ACC112 (cell line): ENCODE measurements around the gene ATG101.

Source experiments
- H2AFZ ChIP-seq: fragments of 200-600 bp; sonication (generic); one replicate; pipeline ENCODE4 v1.6.0; 2017; ENCODE audit warnings: antibody characterized with exemption, low read length; ENCODE audit not compliant: unreplicated experiment
- H3K27ac ChIP-seq: fragments of 200-600 bp; sonication (generic); 2 replicates; pipeline ENCODE4 v1.5.1; 2014; ENCODE audit warnings: low read depth, mild to moderate bottlenecking, antibody characterized with exemption, low read length, moderate library complexity
- H3K27me3 ChIP-seq: fragments of 200-600 bp; sonication (generic); 2 replicates; pipeline ENCODE4 v1.6.1; 2014; ENCODE audit warnings: mild to moderate bottlenecking, antibody characterized with exemption, low read length, moderate library complexity, mixed read lengths; ENCODE audit not compliant: insufficient read depth
- H3K36me3 ChIP-seq: fragments of 200-600 bp; sonication (generic); 2 replicates; pipeline ENCODE4 v1.6.1; 2016; ENCODE audit warnings: mild to moderate bottlenecking, antibody characterized with exemption, low read length, moderate library complexity, mixed read lengths; ENCODE audit not compliant: insufficient read depth
- H3K4me1 ChIP-seq: fragments of 200-600 bp; sonication (generic); one replicate; pipeline ENCODE4 v1.6.1; 2016; ENCODE audit warnings: low read length, mixed read lengths; ENCODE audit not compliant: insufficient read depth, unreplicated experiment, control insufficient read depth
- H3K4me3 ChIP-seq: fragments of 200-600 bp; sonication (generic); 2 replicates; pipeline ENCODE4 v1.5.1; 2014; ENCODE audit warnings: mild to moderate bottlenecking, low read depth, low read length
- H3K79me2 ChIP-seq: fragments of 200-600 bp; sonication (generic); one replicate; pipeline ENCODE4 v1.6.0; 2016; ENCODE audit warnings: low read length; ENCODE audit not compliant: control insufficient read depth, unreplicated experiment, insufficient read depth

The ATG101 gene

DNA sequence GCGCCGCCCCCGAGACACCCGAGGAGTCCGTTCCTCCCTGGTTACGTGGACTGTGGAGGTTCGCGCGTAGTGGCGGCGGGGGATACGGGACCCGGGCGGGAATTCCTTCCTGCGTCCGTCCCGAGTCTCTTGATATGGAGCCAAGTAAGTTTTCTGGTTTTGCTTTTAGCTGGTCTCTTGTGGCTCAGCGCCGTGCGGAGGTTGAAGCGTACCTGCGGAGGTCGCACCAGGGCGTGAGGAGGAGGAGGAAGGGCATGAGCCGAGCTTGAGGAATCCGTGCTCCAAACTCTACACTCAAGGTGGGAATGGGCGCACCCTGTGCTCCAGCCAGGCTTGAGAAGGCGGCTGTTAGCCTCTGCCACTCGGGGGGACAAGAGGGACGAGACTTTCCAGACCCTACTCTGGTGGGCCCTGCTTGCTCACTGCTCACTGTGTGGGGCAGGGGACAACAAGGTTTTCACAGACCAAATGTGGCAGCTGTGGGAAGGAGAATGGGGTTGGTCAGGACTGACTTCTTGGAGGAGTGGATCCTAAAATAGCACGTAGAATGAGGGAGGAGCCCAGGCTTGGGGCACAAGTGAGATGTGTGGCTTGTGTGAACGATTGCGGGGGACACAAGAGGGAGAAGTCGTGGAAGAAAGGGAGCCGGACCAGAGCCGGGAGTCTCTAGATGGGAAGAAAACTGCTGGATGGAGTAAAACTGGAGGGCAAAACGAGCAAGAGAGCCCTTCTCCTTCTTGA is 577 bp downstream of the ATG101 start:
- H3K27me3 ChIP-seq = no peaks in the 10 kb centered on the region
- H2AFZ ChIP-seq = peak overlapping the region; percentile 73
- H3K4me3 ChIP-seq = peak overlapping the region; percentile 96
- H3K4me1 ChIP-seq = peaks cover 61% of the 10 kb centered on the region
- H3K27ac ChIP-seq = peak overlapping the region; percentile 88
- peaks cover 51% of the 10 kb centered on the region for H3K79me2 ChIP-seq
- 0 out of 2 replicates have a peak, but pooled peaks cover 4% of the 10 kb centered on the region for H3K36me3 ChIP-seq

DNA sequence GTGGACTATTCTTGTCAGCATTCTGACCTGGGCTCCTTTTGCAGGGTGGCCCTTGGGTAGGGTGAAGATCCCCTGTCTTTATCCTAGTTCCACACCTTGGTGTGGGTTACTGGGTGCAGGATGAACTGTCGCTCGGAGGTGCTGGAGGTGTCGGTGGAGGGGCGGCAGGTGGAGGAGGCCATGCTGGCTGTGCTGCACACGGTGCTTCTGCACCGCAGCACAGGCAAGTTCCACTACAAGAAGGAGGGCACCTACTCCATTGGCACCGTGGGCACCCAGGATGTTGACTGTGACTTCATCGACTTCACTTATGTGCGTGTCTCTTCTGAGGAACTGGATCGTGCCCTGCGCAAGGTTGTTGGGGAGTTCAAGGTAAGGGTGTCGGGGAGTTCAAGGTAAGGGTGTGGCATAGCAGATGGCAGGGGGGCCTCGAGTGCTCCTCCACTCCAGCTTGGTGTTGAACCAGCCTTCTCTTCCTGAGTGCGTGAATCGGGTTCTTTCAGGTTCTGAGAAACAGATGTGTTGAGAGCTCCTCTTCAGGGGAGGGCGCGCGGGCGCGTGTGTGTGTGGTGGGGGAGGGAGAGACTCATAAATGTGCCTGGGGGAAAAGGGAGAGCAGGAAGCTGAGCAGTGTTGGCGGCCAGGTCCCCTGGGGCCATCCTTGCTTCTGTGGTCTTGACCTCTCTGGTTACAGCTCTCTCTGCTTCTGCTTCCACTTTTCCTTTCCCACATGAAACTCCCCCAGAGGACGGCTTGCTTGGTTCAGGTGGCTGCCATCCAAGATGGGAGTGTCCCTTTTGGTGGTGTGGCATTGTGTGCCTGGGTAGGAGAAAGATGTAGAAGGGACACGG is 4.0 kb downstream of the ATG101 start:
- H3K4me3 ChIP-seq = peak overlapping the region; percentile 27
- peaks cover 66% of the 10 kb centered on the region for H3K79me2 ChIP-seq
- peaks cover 54% of the 10 kb centered on the region for H3K4me1 ChIP-seq
- H3K36me3 ChIP-seq = 0 out of 2 replicates have a peak, but pooled peaks cover 13% of the 10 kb centered on the region
- no peaks in the 10 kb centered on the region for H3K27me3 ChIP-seq
- no peak overlapping the region for H2AFZ ChIP-seq
- peak overlapping the region; percentile 46; the same call in 1 of the 2 replicates for H3K27ac ChIP-seq

DNA sequence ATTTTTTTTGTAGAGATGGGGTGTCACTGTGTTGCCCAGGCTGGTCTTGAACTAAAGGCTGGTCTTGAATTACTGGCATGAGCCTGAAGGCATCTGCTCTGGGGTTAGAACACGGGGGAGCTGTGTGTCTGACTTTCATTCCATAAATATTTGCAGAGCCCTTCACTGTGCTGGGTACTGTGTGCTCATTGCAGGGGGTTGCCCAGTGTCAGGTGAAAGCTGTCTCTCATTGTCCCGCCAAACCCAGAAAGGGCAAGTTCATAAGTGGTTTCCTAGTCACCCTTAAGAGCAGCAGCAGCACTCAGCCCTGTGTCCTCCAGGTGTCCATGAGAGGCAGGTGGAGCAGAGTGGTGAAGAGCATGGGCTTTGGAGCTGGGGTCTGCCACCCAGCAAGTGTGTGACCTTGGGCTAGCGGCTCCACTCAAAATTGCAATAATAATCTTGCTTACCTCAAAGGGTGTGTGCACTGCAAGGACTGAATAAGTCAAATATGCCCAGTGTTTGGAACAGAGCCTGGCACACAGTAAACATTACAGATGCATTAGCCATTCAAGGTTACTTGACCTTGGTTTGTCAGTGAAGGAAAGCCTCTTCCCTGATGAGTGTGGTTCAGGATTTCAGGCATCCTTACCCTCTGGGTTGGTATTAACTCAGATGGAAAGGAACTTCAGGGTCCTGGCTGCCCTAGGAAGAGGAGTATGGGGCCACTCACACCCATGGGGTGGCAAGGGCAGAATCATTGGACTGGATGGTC is 5.4 kb downstream of the ATG101 start:
- no peaks in the 10 kb centered on the region for H3K27me3 ChIP-seq
- peaks cover 63% of the 10 kb centered on the region for H3K79me2 ChIP-seq
- peaks cover 50% of the 10 kb centered on the region for H3K4me1 ChIP-seq
- peak overlapping the region; percentile 54 for H3K27ac ChIP-seq
- 0 out of 2 replicates have a peak, but pooled peaks cover 13% of the 10 kb centered on the region for H3K36me3 ChIP-seq
- peak overlapping the region; percentile 16; the same call in 1 of the 2 replicates for H3K4me3 ChIP-seq
- H2AFZ ChIP-seq = no peak overlapping the region

DNA sequence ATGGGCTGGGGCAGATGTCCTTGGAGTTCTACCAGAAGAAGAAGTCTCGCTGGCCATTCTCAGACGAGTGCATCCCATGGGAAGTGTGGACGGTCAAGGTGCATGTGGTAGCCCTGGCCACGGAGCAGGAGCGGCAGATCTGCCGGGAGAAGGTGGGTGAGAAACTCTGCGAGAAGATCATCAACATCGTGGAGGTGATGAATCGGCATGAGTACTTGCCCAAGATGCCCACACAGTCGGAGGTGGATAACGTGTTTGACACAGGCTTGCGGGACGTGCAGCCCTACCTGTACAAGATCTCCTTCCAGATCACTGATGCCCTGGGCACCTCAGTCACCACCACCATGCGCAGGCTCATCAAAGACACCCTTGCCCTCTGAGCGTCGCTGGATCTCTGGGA is 7.0 kb downstream of the ATG101 start:
- Histone ChIP-seq H3K4me3 (no peak overlapping the region), H3K27ac (no peak overlapping the region), H2AFZ (no peak overlapping the region), H3K4me1 (peaks cover 47% of the 10 kb centered on the region), H3K36me3 (0 out of 2 replicates have a peak, but pooled peaks cover 13% of the 10 kb centered on the region), H3K27me3 (no peaks in the 10 kb centered on the region), H3K79me2 (peaks cover 46% of the 10 kb centered on the region)

DNA sequence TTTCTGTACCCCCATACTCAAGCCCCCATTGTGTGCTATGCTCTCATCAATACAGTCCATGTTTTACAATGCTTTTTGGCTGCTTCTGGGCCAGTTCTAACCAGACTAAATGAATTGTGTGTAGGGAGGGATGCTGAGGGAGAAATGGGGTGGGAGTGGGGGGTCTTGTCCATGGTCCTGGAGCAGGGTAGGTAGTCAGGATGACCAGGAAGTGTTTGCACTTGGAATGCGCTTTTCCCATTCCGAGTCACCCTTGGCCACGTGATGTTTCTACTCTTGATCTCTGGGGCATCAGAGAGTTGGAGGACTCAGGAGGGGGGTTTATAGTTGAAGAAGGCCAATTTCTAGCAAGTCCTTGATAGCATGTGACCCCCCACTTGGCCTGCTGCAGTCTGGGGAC is 8.5 kb downstream of the ATG101 start:
- no peak overlapping the region for H3K27ac ChIP-seq
- H2AFZ ChIP-seq = no peak overlapping the region
- no peaks in the 10 kb centered on the region for H3K27me3 ChIP-seq
- H3K36me3 ChIP-seq = 0 out of 2 replicates have a peak, but pooled peaks cover 13% of the 10 kb centered on the region
- H3K79me2 ChIP-seq = peaks cover 35% of the 10 kb centered on the region
- peaks cover 41% of the 10 kb centered on the region for H3K4me1 ChIP-seq
- no peak overlapping the region for H3K4me3 ChIP-seq

DNA sequence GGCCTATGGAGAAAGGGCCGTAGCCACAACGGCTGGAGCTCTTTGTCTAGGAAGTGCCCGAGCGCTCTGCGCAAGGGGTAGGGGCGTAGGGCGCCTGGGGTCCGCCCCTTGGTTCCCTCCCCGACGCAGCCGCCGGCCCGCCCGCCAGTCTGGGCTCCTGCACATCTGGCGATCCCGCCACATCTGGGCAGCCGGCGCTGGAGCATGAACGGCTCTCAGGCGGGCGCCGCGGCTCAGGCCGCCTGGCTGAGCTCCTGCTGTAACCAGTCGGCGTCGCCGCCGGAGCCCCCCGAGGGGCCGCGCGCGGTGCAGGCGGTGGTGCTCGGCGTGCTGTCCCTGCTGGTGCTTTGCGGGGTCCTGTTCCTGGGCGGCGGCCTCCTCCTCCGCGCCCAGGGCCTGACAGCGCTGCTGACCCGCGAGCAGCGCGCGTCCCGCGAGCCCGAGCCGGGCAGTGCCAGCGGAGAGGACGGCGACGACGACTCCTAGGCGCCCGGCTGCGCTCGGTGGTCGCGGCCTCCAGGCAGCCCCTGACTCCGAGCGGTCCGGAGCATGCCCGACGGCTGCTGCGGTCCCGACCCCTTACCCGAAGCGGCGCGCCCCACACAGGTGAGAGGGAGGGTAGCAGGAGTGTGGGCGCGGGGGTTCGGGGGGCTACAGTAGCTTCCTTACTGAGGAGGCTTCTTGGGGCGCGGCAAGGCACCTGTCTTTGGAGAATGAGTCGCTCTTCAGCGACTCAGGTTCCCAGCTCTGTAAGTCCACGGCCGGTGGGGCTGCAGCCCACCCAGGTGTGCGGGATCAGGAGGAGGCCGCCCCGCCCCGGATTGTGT is 10.0 kb downstream of the ATG101 start, which contains the start of gene SMIM41:
Gene SMIM41 (plus strand): TSS at position 129 of the 827 bp plus-strand sequence. CDS start 76 bp downstream, at position 205.
- Histone ChIP-seq H3K79me2 (peaks cover 21% of the 10 kb centered on the region), H3K36me3 (0 out of 2 replicates have a peak, but pooled peaks cover 9% of the 10 kb centered on the region), H3K4me3 (no peak within 1 kb of the TSS), H3K27me3 (no peaks in the 10 kb centered on the region), H3K4me1 (peaks cover 26% of the 10 kb centered on the region), H3K27ac (no peak within 1 kb of the TSS), H2AFZ (no peak within 1 kb of the TSS)

DNA sequence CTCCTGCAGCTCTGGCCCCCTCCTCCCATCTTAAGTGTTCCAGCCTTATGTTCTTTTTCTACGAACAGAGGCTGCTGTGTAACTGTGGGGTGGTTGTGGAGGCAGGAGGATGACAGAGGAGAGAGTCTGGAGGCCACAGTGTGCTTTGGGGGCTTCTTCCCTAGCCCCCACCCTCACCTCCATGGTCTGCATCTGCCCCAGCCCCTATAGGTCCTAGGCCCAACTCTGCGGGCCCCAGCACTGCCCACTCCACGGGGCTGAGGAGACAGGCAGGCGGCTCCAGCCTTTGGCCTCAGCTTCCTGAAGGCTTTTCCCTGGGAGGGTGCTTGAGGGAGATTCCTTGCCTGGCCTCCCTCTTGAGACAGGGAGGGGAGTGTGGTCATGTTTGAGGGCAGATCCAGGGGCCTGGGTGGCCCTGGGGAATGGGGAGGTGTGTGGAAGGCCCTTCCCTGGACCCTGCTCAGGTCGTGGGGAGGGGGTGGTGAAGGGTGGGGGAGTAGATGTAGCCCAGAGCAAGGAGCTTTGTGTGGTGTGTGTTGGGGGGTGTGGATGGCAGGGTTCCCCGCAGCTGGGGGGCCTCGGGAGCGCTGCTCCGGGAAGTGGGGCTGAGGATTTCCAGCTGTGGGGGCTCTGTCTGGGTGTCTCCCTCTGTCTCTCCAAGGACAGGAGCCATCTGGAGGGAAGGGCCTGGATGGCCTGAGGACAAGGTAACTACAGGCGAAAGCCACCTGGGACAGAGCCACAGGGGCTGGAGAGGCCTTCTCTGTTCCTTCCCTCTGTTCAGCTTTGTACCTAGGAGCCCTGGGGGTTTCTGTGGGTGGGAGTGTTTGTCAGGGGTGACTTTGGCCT is 10.8 kb downstream of the ATG101 start:
- Histone ChIP-seq H3K27ac (no peak overlapping the region), H3K4me1 (peaks cover 17% of the 10 kb centered on the region), H3K4me3 (no peak overlapping the region), H3K36me3 (0 out of 2 replicates have a peak, but pooled peaks cover 8% of the 10 kb centered on the region), H3K79me2 (peaks cover 12% of the 10 kb centered on the region), H2AFZ (no peak overlapping the region), H3K27me3 (no peaks in the 10 kb centered on the region)

DNA sequence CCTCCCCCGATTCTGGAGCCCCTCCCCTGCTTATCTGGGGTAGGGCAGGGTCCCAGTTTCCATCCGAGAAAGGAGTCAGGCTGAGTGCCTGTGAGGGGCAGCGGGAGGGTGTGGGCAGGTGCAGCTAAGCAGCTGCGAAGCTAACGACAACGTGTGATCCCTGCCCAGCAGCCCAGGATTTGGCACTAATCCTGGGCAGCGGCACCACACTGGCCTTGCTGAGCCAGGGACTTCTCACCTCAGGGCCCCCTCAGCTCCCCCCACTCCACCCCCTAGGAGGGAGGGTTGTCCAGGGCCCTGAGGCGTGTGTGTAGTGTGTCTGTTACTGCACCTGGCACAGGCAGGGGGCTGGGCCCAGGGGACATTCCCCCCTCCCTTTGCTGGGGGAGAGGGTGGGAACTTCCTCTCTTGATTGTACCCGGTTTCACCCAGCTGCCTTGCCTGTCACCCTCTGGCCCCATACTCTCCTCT is 11.5 kb downstream of the ATG101 start:
- Histone ChIP-seq H3K27me3 (no peaks in the 10 kb centered on the region), H3K4me3 (no peak overlapping the region), H2AFZ (no peak overlapping the region), H3K79me2 (peaks cover 7% of the 10 kb centered on the region), H3K4me1 (peaks cover 16% of the 10 kb centered on the region), H3K36me3 (0 out of 2 replicates have a peak, but pooled peaks cover 6% of the 10 kb centered on the region), H3K27ac (no peak overlapping the region; the same call in 1 of the 2 replicates)
